ENCODE results near the gene ARNT2.

DNA sequence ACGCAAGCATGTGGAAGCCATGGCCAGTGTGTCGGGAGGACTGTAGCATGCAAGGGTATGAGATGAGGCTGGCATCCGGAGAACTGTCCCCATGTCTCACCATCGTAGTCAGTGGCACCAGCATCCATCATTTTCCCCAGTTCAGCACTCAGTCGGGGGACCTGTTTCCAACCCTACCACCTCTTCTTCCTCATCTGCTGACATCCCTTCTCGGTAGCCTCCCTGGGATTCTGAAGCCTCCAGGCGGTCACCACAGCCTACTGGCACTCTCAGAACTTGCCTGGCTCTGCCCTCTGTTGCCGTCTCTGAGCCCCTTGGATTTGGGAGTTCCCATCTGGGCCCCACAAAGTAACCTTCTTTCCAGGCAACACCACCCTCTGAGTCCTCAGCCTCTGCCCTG lies 159.9 kb downstream of the ARNT2 start:
- TF ChIP-seq YY1 (IDR thresholded peaks at IDR 0.05; ENCODE audit: low read depth, low read length) (no peak), KDM1A (IDR thresholded peaks at IDR 0.05; ENCODE audit: borderline replicate concordance) (no peak), MYC (IDR thresholded peaks at IDR 0.05; ENCODE audit: insufficient read depth, insufficient read length, insufficient replicate concordance, low read length, severe bottlenecking) (no peak), EP300 (IDR thresholded peaks at IDR 0.05; ENCODE audit: borderline replicate concordance in 1 of 2, control insufficient read depth in 1 of 2, low read depth in 2 of 2, low read length in 2 of 2) (no peak), POLR2AphosphoS5 (IDR thresholded peaks at IDR 0.05; ENCODE audit: low read length) (no peak), POLR2A (IDR thresholded peaks at IDR 0.05; ENCODE audit: low read depth, low read length) (no peak)
- TF ChIP-seq, protein P1, sequence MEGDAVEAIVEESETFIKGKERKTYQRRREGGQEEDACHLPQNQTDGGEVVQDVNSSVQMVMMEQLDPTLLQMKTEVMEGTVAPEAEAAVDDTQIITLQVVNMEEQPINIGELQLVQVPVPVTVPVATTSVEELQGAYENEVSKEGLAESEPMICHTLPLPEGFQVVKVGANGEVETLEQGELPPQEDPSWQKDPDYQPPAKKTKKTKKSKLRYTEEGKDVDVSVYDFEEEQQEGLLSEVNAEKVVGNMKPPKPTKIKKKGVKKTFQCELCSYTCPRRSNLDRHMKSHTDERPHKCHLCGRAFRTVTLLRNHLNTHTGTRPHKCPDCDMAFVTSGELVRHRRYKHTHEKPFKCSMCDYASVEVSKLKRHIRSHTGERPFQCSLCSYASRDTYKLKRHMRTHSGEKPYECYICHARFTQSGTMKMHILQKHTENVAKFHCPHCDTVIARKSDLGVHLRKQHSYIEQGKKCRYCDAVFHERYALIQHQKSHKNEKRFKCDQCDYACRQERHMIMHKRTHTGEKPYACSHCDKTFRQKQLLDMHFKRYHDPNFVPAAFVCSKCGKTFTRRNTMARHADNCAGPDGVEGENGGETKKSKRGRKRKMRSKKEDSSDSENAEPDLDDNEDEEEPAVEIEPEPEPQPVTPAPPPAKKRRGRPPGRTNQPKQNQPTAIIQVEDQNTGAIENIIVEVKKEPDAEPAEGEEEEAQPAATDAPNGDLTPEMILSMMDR (IDR thresholded peaks at IDR 0.05 in 2 of 3, conservative IDR thresholded peaks at IDR 0.05 in 1 of 3; ENCODE audit: control insufficient read depth in 2 of 3, extremely low read depth in 1 of 3, insufficient read depth in 1 of 3, low read depth in 3 of 3, low read length in 3 of 3) = no peak

Measured in GM12878 (cell line).